Embryonic facial prominence (tissue), 1 donor: ENCODE results near the gene TFRC.
"Not testable (repeated sequence)": the region's sequence is repeated elsewhere in the genome, so short reads cannot be mapped to it uniquely, and the experiment has no call there.

Experiments used
- DNase-seq: peaks from one replicate; pipeline ENCODE4 v3.0.0-alpha.2; 2016; ENCODE audit errors: extremely low spot score

Gene TFRC

GRCh38 chr3:196004359-196005052 is 77.4 kb downstream of the TFRC start:
- DNase-seq, result not testable (repeated sequence)

GRCh38 chr3:196003611-196004010 is 78.3 kb downstream of the TFRC start:
- DNase-seq, result no peak

- DNase-seq, result not testable (repeated sequence)
These were observed 79.2 kb downstream of the TFRC start for GRCh38 chr3:196002721-196003120.

- not testable (repeated sequence) for DNase-seq
These were observed 80.7 kb downstream of the TFRC start for GRCh38 chr3:196001240-196001639.

- not testable (repeated sequence) for DNase-seq
These were observed 81.4 kb downstream of the TFRC start for GRCh38 chr3:196000360-196000950.

- DNase-seq, result no peak
These were observed 82.0 kb downstream of the TFRC start for GRCh38 chr3:195999896-196000295.
